CD4-positive, alpha-beta T cell treated with Interleukin-1 beta for 1 hour (primary cell): Measurements from ENCODE around the gene APOA1.

Experiments
- DNase-seq, 2 donors: peaks; one replicate each; pipeline ENCODE4 v3.0.0-alpha.2; 2020 to 2022

The APOA1 gene

DNA sequence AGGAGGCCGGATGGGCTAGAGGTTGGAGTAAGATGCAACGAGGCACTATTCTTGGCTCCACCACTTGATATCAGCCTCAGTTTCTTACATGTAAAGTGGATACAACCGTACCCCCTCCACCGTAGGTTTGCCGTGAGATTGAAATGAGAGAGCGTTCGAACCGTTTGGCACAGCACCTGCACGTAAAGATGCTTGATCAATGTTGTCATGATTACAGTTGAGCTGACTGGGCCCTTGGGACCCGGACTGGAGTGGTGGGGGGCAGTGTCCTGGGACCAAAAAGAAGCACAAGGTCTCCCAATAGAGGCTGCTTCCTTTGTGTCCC, 4.0 kb downstream of the APOA1 start:
- no peak for DNase-seq

GRCh38 chr11:116832350-116833290, 4.8 kb downstream of the APOA1 start:
- no peak for DNase-seq

- no peak for DNase-seq
Observed at GRCh38 chr11:116831790-116832349, 5.6 kb downstream of the APOA1 start.

DNA sequence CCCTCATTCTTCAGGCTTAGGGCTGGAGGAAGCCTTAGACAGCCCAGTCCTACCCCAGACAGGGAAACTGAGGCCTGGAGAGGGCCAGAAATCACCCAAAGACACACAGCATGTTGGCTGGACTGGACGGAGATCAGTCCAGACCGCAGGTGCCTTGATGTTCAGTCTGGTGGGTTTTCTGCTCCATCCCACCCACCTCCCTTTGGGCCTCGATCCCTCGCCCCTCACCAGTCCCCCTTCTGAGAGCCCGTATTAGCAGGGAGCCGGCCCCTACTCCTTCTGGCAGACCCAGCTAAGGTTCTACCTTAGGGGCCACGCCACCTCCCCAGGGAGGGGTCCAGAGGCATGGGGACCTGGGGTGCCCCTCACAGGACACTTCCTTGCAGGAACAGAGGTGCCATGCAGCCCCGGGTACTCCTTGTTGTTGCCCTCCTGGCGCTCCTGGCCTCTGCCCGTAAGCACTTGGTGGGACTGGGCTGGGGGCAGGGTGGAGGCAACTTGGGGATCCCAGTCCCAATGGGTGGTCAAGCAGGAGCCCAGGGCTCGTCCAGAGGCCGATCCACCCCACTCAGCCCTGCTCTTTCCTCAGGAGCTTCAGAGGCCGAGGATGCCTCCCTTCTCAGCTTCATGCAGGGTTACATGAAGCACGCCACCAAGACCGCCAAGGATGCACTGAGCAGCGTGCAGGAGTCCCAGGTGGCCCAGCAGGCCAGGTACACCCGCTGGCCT, 7.1 kb downstream of the APOA1 start:
- no peak for DNase-seq

DNA sequence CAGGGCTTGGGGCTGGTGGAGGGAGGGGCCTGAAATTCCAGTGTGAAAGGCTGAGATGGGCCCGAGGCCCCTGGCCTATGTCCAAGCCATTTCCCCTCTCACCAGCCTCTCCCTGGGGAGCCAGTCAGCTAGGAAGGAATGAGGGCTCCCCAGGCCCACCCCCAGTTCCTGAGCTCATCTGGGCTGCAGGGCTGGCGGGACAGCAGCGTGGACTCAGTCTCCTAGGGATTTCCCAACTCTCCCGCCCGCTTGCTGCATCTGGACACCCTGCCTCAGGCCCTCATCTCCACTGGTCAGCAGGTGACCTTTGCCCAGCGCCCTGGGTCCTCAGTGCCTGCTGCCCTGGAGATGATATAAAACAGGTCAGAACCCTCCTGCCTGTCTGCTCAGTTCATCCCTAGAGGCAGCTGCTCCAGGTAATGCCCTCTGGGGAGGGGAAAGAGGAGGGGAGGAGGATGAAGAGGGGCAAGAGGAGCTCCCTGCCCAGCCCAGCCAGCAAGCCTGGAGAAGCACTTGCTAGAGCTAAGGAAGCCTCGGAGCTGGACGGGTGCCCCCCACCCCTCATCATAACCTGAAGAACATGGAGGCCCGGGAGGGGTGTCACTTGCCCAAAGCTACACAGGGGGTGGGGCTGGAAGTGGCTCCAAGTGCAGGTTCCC, 7.8 kb downstream of the APOA1 start, which contains the start of gene APOC3:
Gene APOC3 (plus strand): TSS at position 383 of the 659 bp plus-strand sequence. CDS start 676 bp downstream, outside the sequence.
- DNase-seq = no peak

GRCh38 chr11:116828632-116829524, 8.5 kb downstream of the APOA1 start:
- DNase-seq = no peak

- no peak for DNase-seq
Observed at GRCh38 chr11:116827461-116827860, 10.0 kb downstream of the APOA1 start.

DNA sequence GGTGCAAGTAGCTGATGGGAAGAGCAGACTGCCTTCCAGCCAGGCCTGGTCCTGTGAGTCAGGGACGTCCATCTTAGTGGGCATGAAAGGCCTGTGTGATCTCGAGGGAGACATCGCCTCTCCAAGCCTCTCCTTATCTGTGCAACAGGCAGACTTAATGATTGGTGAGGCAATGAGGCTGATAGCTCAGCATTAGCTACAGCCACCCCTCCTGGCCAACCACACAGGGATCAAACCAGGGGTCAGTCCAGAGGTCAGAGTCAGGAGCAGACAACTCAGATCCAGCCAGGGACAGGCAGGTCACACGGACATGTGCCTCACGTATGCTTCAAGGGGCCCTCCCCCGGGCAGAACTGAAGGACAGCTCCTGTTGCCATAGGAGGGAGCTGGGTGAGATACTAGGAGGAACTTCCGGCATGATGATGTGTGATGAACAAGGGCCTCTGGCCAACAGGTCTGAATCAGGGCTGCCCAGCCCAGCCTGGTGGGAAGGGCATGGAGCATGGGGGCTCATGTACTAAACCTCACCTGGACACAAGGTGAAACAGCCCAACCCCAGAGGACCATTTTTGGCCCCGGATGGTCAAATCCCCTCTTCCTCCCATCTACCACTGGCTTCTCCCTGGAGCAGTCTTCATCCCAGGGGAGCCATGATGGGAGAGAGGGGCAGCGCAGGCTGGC, 10.5 kb downstream of the APOA1 start:
- DNase-seq = no peak

DNA sequence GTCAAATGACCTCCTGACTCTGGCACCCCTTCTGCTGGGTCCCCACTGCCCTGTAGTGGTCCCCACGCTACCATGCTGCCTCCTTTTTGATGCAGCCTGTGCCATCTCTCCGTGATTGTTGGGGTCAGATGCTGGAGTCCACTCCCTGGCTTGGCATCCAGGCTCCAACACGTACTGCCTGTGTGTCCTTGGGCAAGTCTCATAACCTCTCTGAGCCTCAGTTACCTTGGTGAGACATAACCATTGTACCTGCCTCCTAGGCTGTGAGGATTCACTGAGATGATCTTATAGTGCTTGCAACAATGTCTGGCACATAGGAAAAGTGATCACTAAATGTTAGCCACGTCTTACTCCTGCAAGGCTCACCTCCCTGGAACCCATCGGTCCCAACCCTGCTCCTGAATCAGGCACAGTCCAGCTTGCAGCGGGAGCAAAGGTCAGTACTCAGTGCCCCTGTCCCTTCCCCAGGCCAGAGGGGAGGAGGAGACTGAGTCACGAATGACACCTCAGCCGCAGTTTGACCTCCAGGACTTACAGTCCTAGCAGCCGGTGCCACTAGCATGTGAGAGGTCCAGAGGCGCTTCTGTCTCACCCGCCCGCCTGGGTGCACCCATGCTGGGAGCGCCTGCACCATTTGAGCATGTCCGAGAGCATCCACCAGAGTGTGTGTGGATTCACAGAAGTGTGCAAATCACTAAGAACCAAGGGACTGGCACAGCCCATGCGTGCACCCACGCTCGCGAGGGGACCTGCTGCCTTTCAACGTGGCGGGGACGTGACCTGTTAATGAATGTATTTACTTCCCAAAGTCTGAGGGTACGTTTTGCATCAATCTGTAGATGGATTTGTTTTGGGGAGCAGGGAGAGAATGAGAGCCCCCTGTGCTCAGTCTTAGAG, 11.3 kb downstream of the APOA1 start:
- DNase-seq = no peak

DNA sequence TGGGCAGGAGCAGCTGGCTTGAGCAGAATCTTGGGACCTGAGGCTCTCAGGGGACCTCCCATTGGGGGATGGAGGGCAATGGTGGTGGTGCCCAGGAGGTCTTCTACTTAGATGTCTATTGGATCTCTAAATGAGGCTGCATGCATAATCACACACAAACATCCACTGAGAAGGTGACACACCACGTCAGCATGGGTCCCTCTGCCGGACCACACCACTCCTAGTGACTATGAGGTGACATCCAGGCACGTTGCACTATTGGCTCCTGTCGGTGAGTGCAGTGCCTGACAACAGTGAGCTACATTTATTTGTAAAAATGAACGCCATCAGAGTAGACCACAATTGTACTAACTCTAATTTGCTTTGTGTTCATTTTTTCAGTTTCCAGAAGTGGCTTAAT, 12.0 kb downstream of the APOA1 start:
- no peak for DNase-seq

GRCh38 chr11:116823031-116823843, 14.2 kb downstream of the APOA1 start, which contains the start of gene APOA4:
Gene APOA4 (minus strand): TSS chr11:116823304. CDS start chr11:116823191, 113 bp downstream.
- DNase-seq = no peak

GRCh38 chr11:116822575-116822974, 14.8 kb downstream of the APOA1 start:
- DNase-seq = no peak

- no peak for DNase-seq
Observed at GRCh38 chr11:116821050-116821918, 16.1 kb downstream of the APOA1 start.

- no peak for DNase-seq
Observed at GRCh38 chr11:116819049-116819448, 18.4 kb downstream of the APOA1 start.

DNA sequence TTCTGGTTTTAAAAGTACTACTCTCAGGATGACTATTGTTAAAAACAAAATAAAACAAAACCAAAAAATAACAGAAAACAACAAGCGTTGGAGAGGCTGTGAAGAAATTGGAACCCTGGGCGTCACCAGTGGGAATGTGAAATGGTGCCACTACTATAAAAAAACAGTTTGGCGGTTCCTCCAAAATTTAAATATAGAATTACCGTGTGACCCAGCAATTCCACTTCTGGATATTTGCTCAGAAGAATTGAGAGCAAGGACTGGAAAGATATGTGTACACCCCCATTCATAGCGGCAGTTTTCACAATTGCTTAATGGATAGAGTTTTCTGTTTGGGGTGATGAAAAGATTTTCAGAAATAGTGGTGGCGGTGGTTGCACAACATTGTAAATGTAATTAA, 22.9 kb downstream of the APOA1 start:
- no peak for DNase-seq

DNA sequence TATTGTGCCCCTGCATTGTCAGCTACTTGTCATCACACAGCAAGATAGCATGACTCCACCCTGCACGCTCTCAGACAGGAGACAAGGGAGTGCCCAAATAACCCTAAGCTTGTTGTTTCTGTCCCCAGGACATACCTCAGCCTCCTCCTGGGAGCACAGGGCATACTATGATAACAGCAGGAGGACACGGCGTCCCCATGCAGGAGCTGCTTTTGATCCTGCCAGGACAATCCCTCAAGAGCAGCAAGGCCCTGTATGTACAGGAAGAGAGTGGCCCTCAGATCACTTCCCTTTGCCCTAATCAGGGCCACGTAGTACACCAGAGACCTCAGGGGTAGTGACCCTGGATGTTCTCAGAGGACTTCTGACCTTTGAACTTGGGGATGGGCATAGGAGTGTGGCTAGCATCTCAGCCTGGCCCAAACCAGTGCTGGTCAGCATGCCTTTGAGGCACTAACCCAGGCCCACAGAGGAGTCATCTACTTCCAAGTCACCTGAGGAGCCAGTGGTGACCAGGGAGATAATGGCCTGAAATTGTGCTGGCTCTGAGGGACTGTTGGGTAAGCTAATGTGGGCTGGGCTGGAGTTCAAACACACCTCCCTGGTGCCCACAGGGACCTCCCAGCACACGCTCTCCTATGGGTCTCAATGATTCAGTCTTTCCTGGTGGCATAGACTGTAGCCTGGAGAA, 23.5 kb downstream of the APOA1 start:
- DNase-seq = no peak

DNA sequence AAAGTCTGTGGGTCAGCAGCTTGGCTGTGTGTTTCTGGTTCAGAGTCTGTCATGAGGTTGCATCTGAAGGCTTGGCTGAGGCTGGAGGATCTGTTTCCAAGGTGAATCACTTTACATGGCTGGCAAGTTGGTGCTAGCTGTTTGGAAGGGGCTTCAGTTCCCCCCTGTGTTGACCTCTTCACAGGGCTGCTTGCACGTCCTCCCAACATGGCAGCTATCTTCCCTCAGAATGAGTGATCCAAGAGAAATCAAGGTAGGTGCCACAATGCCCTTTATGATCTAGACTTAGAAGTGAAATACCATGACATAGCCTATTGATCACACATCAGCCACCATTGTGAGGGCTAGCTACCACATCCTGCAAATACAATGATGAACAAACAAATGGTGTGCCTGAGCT, 24.3 kb downstream of the APOA1 start:
- DNase-seq = no peak

GRCh38 chr11:116812109-116812508, 25.3 kb downstream of the APOA1 start:
- no peak for DNase-seq
